ENCODE results near the gene PCDHGB4. TPM values are rescaled to one million over a fixed set of nuclear protein-coding genes. Genes with fewer than 3 reads are reported as not detected.

PCDHGB4 gene
- total and polyA plus RNA-seq, 10 of the 15 experiments (the other 5 are each of a cell fraction or from before 2014, with no cell fraction given), result 0.02 to 0.20 (median 0.04) TPM; not detected in 4

DNA sequence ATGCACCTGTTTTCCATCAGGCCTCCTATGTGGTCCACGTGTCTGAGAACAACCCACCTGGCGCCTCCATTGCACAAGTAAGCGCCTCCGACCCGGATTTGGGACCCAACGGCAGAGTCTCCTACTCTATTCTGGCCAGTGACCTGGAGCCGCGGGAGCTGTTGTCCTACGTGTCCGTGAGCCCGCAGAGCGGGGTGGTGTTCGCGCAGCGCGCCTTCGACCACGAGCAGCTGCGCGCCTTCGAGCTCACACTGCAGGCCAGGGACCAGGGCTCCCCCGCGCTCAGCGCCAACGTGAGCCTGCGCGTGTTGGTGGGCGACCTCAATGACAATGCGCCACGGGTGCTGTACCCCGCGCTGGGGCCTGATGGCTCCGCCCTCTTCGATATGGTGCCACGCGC is 35.9 kb upstream of the PCDHGB4 start:
- POLR2A ChIA-PET, result no interaction called here
- Histone ChIP-seq H3K4me1 (ENCODE audit: control insufficient read depth, insufficient read depth, low read length) (no peaks in the 10 kb centered on the region), H3K27me3 (replicated peaks in 1 of 2; ENCODE audit: control insufficient read depth in 2 of 2, insufficient read depth in 2 of 2, low read length in 1 of 2) (no peaks in the 10 kb centered on the region), H4K20me1 (ENCODE audit: control insufficient read depth, insufficient read depth) (no peaks in the 10 kb centered on the region), H3K36me3 (ENCODE audit: control insufficient read depth in 2 of 2, insufficient read depth in 2 of 2, low read length in 1 of 2) (no peaks in the 10 kb centered on the region), H3K27ac (ENCODE audit: control insufficient read depth, insufficient read depth) (no peak overlapping the region), H3K79me2 (ENCODE audit: control insufficient read depth, insufficient read depth, low read length) (no peaks in the 10 kb centered on the region), H3K4me3 (no peak overlapping the region), H2AFZ (ENCODE audit: control insufficient read depth, low read depth, low read length) (no peak overlapping the region), H3K9ac (ENCODE audit: control insufficient read depth, insufficient read depth, low read length) (no peak overlapping the region), H3K4me2 (ENCODE audit: control insufficient read depth, insufficient read depth) (no peak overlapping the region), H3K9me3 (replicated peaks; ENCODE audit: control insufficient read depth, insufficient read depth, low read length) (no peaks in the 10 kb centered on the region; the same call in 1 of the 3 replicates)
- WGBS (ENCODE audit: insufficient coverage, insufficient replicate concordance, low lambda C conversion rate, missing lambda C conversion rate), result 82% methylated on average over 20 of the region's 36 CpGs
- in situ Hi-C loops (cut with MboI) (no loop called here), intact Hi-C loops (cut with micrococcal nuclease; ENCODE audit: unreplicated experiment) (no loop called here)
- SMC1A ChIA-PET (ENCODE audit: uncharacterized antibody, unreplicated experiment), result no interaction called here
- no peak for DNase-seq (ENCODE audit: low read depth, low spot score)
- no peak for ATAC-seq
- BruUV-seq (replicated peaks), result no TSS peak
- RAD21 ChIA-PET (ENCODE audit: unreplicated experiment), result no interaction called here
- CTCF ChIA-PET, result no interaction called here
- FAIRE-seq, result no peak
- TF ChIP-seq, protein P1, sequence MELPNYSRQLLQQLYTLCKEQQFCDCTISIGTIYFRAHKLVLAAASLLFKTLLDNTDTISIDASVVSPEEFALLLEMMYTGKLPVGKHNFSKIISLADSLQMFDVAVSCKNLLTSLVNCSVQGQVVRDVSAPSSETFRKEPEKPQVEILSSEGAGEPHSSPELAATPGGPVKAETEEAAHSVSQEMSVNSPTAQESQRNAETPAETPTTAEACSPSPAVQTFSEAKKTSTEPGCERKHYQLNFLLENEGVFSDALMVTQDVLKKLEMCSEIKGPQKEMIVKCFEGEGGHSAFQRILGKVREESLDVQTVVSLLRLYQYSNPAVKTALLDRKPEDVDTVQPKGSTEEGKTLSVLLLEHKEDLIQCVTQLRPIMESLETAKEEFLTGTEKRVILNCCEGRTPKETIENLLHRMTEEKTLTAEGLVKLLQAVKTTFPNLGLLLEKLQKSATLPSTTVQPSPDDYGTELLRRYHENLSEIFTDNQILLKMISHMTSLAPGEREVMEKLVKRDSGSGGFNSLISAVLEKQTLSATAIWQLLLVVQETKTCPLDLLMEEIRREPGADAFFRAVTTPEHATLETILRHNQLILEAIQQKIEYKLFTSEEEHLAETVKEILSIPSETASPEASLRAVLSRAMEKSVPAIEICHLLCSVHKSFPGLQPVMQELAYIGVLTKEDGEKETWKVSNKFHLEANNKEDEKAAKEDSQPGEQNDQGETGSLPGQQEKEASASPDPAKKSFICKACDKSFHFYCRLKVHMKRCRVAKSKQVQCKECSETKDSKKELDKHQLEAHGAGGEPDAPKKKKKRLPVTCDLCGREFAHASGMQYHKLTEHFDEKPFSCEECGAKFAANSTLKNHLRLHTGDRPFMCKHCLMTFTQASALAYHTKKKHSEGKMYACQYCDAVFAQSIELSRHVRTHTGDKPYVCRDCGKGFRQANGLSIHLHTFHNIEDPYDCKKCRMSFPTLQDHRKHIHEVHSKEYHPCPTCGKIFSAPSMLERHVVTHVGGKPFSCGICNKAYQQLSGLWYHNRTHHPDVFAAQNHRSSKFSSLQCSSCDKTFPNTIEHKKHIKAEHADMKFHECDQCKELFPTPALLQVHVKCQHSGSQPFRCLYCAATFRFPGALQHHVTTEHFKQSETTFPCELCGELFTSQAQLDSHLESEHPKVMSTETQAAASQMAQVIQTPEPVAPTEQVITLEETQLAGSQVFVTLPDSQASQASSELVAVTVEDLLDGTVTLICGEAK (IDR thresholded peaks at IDR 0.05; ENCODE audit: borderline replicate concordance), result no peak
- no peak for TF ChIP-seq KDM1A (IDR thresholded peaks at IDR 0.05; ENCODE audit: borderline replicate concordance)
- no peak for TF ChIP-seq SRF (IDR thresholded peaks at IDR 0.05; ENCODE audit: low read depth in 2 of 2, low read length in 2 of 2)
- TF ChIP-seq, protein P2, sequence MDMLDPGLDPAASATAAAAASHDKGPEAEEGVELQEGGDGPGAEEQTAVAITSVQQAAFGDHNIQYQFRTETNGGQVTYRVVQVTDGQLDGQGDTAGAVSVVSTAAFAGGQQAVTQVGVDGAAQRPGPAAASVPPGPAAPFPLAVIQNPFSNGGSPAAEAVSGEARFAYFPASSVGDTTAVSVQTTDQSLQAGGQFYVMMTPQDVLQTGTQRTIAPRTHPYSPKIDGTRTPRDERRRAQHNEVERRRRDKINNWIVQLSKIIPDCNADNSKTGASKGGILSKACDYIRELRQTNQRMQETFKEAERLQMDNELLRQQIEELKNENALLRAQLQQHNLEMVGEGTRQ (IDR thresholded peaks at IDR 0.05; ENCODE audit: borderline replicate concordance, low read depth, low read length), result no peak
- no peak for TF ChIP-seq CHD2 (IDR thresholded peaks at IDR 0.05; ENCODE audit: borderline replicate concordance, low read depth, low read length)
- no peak for TF ChIP-seq MXI1 (IDR thresholded peaks at IDR 0.05; ENCODE audit: low read depth, low read length)
- TF ChIP-seq RUNX3 (IDR thresholded peaks at IDR 0.05; ENCODE audit: low read length), result no peak
- no peak for TF ChIP-seq SIN3A (IDR thresholded peaks at IDR 0.05; ENCODE audit: low read depth, low read length)
- TF ChIP-seq, protein P3, sequence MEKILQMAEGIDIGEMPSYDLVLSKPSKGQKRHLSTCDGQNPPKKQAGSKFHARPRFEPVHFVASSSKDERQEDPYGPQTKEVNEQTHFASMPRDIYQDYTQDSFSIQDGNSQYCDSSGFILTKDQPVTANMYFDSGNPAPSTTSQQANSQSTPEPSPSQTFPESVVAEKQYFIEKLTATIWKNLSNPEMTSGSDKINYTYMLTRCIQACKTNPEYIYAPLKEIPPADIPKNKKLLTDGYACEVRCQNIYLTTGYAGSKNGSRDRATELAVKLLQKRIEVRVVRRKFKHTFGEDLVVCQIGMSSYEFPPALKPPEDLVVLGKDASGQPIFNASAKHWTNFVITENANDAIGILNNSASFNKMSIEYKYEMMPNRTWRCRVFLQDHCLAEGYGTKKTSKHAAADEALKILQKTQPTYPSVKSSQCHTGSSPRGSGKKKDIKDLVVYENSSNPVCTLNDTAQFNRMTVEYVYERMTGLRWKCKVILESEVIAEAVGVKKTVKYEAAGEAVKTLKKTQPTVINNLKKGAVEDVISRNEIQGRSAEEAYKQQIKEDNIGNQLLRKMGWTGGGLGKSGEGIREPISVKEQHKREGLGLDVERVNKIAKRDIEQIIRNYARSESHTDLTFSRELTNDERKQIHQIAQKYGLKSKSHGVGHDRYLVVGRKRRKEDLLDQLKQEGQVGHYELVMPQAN (conservative IDR thresholded peaks at IDR 0.05), result no peak
- TF ChIP-seq, protein P4, sequence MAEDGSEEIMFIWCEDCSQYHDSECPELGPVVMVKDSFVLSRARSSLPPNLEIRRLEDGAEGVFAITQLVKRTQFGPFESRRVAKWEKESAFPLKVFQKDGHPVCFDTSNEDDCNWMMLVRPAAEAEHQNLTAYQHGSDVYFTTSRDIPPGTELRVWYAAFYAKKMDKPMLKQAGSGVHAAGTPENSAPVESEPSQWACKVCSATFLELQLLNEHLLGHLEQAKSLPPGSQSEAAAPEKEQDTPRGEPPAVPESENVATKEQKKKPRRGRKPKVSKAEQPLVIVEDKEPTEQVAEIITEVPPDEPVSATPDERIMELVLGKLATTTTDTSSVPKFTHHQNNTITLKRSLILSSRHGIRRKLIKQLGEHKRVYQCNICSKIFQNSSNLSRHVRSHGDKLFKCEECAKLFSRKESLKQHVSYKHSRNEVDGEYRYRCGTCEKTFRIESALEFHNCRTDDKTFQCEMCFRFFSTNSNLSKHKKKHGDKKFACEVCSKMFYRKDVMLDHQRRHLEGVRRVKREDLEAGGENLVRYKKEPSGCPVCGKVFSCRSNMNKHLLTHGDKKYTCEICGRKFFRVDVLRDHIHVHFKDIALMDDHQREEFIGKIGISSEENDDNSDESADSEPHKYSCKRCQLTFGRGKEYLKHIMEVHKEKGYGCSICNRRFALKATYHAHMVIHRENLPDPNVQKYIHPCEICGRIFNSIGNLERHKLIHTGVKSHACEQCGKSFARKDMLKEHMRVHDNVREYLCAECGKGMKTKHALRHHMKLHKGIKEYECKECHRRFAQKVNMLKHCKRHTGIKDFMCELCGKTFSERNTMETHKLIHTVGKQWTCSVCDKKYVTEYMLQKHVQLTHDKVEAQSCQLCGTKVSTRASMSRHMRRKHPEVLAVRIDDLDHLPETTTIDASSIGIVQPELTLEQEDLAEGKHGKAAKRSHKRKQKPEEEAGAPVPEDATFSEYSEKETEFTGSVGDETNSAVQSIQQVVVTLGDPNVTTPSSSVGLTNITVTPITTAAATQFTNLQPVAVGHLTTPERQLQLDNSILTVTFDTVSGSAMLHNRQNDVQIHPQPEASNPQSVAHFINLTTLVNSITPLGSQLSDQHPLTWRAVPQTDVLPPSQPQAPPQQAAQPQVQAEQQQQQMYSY (CRISPR knock-in tag; IDR thresholded peaks at IDR 0.05), result no peak

Data from GM12878 (cell line).